ENCODE measurements around the gene ARL2.
"Not testable (repeated sequence)": the region's sequence is repeated elsewhere in the genome, so short reads cannot be mapped to it uniquely, and the experiment has no call there.

The ARL2 gene

GRCh38 chr11:65013888-65014725 is at the start of gene ARL2:
Gene ARL2 (plus strand): TSS chr11:65014160. CDS start chr11:65014208, 48 bp downstream.
- peak; percentile 78 for DNase-seq

GRCh38 chr11:64967375-64967774 is 46.6 kb upstream of the ARL2 start:
- no peak for DNase-seq

- no peak for DNase-seq
These were observed 44.8 kb upstream of the ARL2 start for GRCh38 chr11:64969209-64969608.

- DNase-seq = no peak
These were observed 43.2 kb upstream of the ARL2 start for GRCh38 chr11:64970731-64971151.

GRCh38 chr11:64971421-64972233 is 42.3 kb upstream of the ARL2 start, which contains the start of gene MAJIN:
Gene MAJIN (minus strand): TSS chr11:64972108. CDS start chr11:64959405, 12,703 bp downstream.
- peak; percentile 74 for DNase-seq

GRCh38 chr11:64974124-64974523 is 39.8 kb upstream of the ARL2 start:
- no peak for DNase-seq

- no peak for DNase-seq
These were observed 37.3 kb upstream of the ARL2 start for GRCh38 chr11:64976651-64977050.

- DNase-seq = not testable (repeated sequence)
These were observed 30.6 kb upstream of the ARL2 start for GRCh38 chr11:64983339-64983738.

GRCh38 chr11:64987998-64988854 is 25.7 kb upstream of the ARL2 start:
- no peak for DNase-seq

- no peak for DNase-seq
These were observed 24.5 kb upstream of the ARL2 start for GRCh38 chr11:64989416-64989815.

GRCh38 chr11:64990222-64990923 is 23.6 kb upstream of the ARL2 start:
- no peak for DNase-seq

- DNase-seq = no peak
These were observed 19.6 kb upstream of the ARL2 start for GRCh38 chr11:64994318-64994717.

- DNase-seq = no peak
These were observed 17.6 kb upstream of the ARL2 start for GRCh38 chr11:64996327-64996709.

GRCh38 chr11:64996710-64997380 is 17.1 kb upstream of the ARL2 start, which contains the start of gene BATF2:
Gene BATF2 (minus strand): TSS chr11:64996971. CDS start chr11:64996914, 57 bp downstream.
- no peak for DNase-seq

GRCh38 chr11:64998141-64998540 is 15.8 kb upstream of the ARL2 start:
- DNase-seq = no peak

- no peak for DNase-seq
These were observed 15.1 kb upstream of the ARL2 start for GRCh38 chr11:64998690-64999431.

- no peak for DNase-seq
These were observed 14.5 kb upstream of the ARL2 start for GRCh38 chr11:64999478-64999877.

GRCh38 chr11:65002706-65003105 is 11.3 kb upstream of the ARL2 start:
- DNase-seq = no peak

GRCh38 chr11:65003282-65003681 is 10.7 kb upstream of the ARL2 start:
- DNase-seq = no peak

- DNase-seq = not testable (repeated sequence)
These were observed 10.0 kb upstream of the ARL2 start for GRCh38 chr11:65003968-65004367.

GRCh38 chr11:65008016-65008415 is 5.9 kb upstream of the ARL2 start:
- no peak for DNase-seq

All from activated effector memory CD4-positive, alpha-beta T cell treated with Interleukin-2 at 50 U/mL for 16 hours (primary cell).